Glomerular visceral epithelial cell (primary cell): ENCODE measurements around the gene CNTFR.

Source experiments
- DNase-seq: peaks from one replicate; pipeline ENCODE4 v3.0.0-alpha.2; 2016; ENCODE audit errors: extremely low spot score

Gene CNTFR

GRCh38 chr9:34572628-34573027 lies 16.9 kb downstream of the CNTFR start:
- DNase-seq, result no peak

- DNase-seq, result no peak
Measured at GRCh38 chr9:34572092-34572491, 17.4 kb downstream of the CNTFR start.

GRCh38 chr9:34571481-34571810 lies 18.1 kb downstream of the CNTFR start:
- DNase-seq, result no peak

GRCh38 chr9:34570809-34571480 lies 18.6 kb downstream of the CNTFR start:
- DNase-seq, result no peak

- DNase-seq, result no peak
Measured at GRCh38 chr9:34570376-34570775, 19.1 kb downstream of the CNTFR start.

GRCh38 chr9:34568774-34569173 lies 20.8 kb downstream of the CNTFR start:
- no peak for DNase-seq

GRCh38 chr9:34568133-34568532 lies 21.4 kb downstream of the CNTFR start:
- DNase-seq, result no peak

- DNase-seq, result no peak
Measured at GRCh38 chr9:34566972-34567371, 22.6 kb downstream of the CNTFR start.

- DNase-seq, result no peak
Measured at GRCh38 chr9:34566322-34566721, 23.2 kb downstream of the CNTFR start.

GRCh38 chr9:34565856-34566255 lies 23.7 kb downstream of the CNTFR start:
- DNase-seq, result no peak

- no peak for DNase-seq
Measured at GRCh38 chr9:34564617-34565016, 24.9 kb downstream of the CNTFR start.

- DNase-seq, result no peak
Measured at GRCh38 chr9:34563262-34563661, 26.3 kb downstream of the CNTFR start.

- no peak for DNase-seq
Measured at GRCh38 chr9:34562135-34562745, 27.3 kb downstream of the CNTFR start.

- no peak for DNase-seq
Measured at GRCh38 chr9:34560599-34561214, 28.8 kb downstream of the CNTFR start.

GRCh38 chr9:34559624-34560455 lies 29.7 kb downstream of the CNTFR start:
- no peak for DNase-seq

GRCh38 chr9:34558919-34559623 lies 30.5 kb downstream of the CNTFR start:
- no peak for DNase-seq

- no peak for DNase-seq
Measured at GRCh38 chr9:34558364-34558763, 31.2 kb downstream of the CNTFR start.

- DNase-seq, result no peak
Measured at GRCh38 chr9:34557426-34558321, 31.9 kb downstream of the CNTFR start.

GRCh38 chr9:34556949-34557348 lies 32.6 kb downstream of the CNTFR start:
- no peak for DNase-seq

- DNase-seq, result no peak
Measured at GRCh38 chr9:34555936-34556525, 33.5 kb downstream of the CNTFR start.

- no peak for DNase-seq
Measured at GRCh38 chr9:34555500-34555899, 34.0 kb downstream of the CNTFR start.
